CD4-positive, alpha-beta T cell (primary cell): ENCODE data around the gene TMBIM6. TPM values are rescaled to one million over a fixed set of nuclear protein-coding genes. Genes with fewer than 3 reads are reported as not detected.
A peak's percentile ranks its signal among the peaks of the same experiment; 100 is the strongest.

Source experiments
- ATAC-seq: fragments of 200-7000 bp; cut with Tn5 transposase; one replicate; pipeline ENCODE4 v1.10.0; 2022; ENCODE audit warnings: mild to moderate bottlenecking; ENCODE audit not compliant: poor library complexity
- CTCF ChIA-PET: fragments of 350-600 bp; sonication (Branson Sonifier 250); formaldehyde crosslinking; loops from one replicate; lab custom pipeline; 2021; ENCODE audit warnings: antibody characterized with exemption, inconsistent platforms; lab: Charles Lee
- POLR2A ChIA-PET: fragments of 350-600 bp; sonication (Branson Sonifier 250); formaldehyde crosslinking; loops from one replicate; lab custom pipeline; 2021; ENCODE audit warnings: antibody characterized with exemption, inconsistent platforms; lab: Charles Lee
- DNase-seq, 14 experiments: peaks; one replicate each; pipeline ENCODE4 v3.0.0-alpha.2; 2013 to 2020; ENCODE audit warnings: mixed read lengths in 2 of 14
- H3K27ac ChIP-seq, 2 donors: one replicate each; pipeline versions ENCODE4 v1.5.1 to v1.7.0; 2013; ENCODE audit warnings: low read length in 2 of 2, low read depth in 1 of 2, mild to moderate bottlenecking in 1 of 2
- H3K27me3 ChIP-seq, 2 experiments: 1 replicate in 1 of 2; 2 replicates in 1 of 2; pipeline versions ENCODE4 v1.6.1 to v1.7.0; 2013; ENCODE audit warnings: low read length in 2 of 2, control low read depth in 1 of 2, mild to moderate bottlenecking in 1 of 2, moderate library complexity in 1 of 2; ENCODE audit not compliant: insufficient read depth in 2 of 2, control insufficient read depth in 1 of 2
- H3K36me3 ChIP-seq: one replicate; pipeline ENCODE4 v1.6.1; 2013; ENCODE audit warnings: low read length, control low read depth; ENCODE audit not compliant: insufficient read depth
- H3K4me1 ChIP-seq: one replicate; pipeline ENCODE4 v1.6.1; 2013; ENCODE audit warnings: low read length, control low read depth; ENCODE audit not compliant: insufficient read depth
- H3K4me3 ChIP-seq: one replicate; pipeline ENCODE4 v1.5.1; 2013; ENCODE audit warnings: mild to moderate bottlenecking, low read length, moderate library complexity
- H3K9me3 ChIP-seq, 2 experiments: 1 replicate in 1 of 2; 2 replicates in 1 of 2; pipeline versions ENCODE4 v1.6.1 to v1.7.0; 2013; ENCODE audit warnings: low read length in 2 of 2, mild to moderate bottlenecking in 2 of 2, control low read depth in 1 of 2, moderate library complexity in 1 of 2; ENCODE audit not compliant: control insufficient read depth in 1 of 2, insufficient read depth in 1 of 2
- H3K27ac Mint-ChIP-seq: one replicate; pipeline ENCODE4 v1.8.0; 2020; ENCODE audit warnings: mixed read lengths
- H3K27me3 Mint-ChIP-seq: one replicate; pipeline ENCODE4 v1.8.0; 2021; ENCODE audit warnings: mixed read lengths
- H3K36me3 Mint-ChIP-seq: one replicate; pipeline ENCODE4 v1.8.0; 2021; ENCODE audit warnings: low read depth, mixed read lengths
- H3K4me1 Mint-ChIP-seq: one replicate; pipeline ENCODE4 v1.8.0; 2021; ENCODE audit warnings: low read depth, mixed read lengths
- H3K4me3 Mint-ChIP-seq: one replicate; pipeline ENCODE4 v1.8.0; 2020; ENCODE audit warnings: mild to moderate bottlenecking, mixed read lengths
- H3K9me3 Mint-ChIP-seq: one replicate; pipeline ENCODE4 v1.8.0; 2020; ENCODE audit warnings: mixed read lengths
- CTCF ChIP-seq: fragments of 200-600 bp; IDR thresholded peaks from one replicate; pipeline ENCODE4 v1.8.0; 2022; ENCODE audit warnings: antibody characterized with exemption, mild to moderate bottlenecking
- intact Hi-C, 2 experiments: fragments of 100-400 bp; cut with DNase I in 1 of 2; cut with micrococcal nuclease in 1 of 2; formaldehyde crosslinking; loops; one replicate each; pipeline versions ENCODE4 v1.15.1 to v1.9.0; 2023 to 2025; cut with DNase I, micrococcal nuclease
- total RNA-seq, 174 experiments: library from RNA in 2 of 174; stranded (reverse) in 2 of 174; gene quantifications; one replicate each; pipeline ENCODE4 v1.2.3 and lab custom pipeline; 2021 to 2026

TMBIM6 gene
- total RNA-seq, 2 experiments from 2014 or later, result 274 to 279 TPM

- peak; percentile 65 for ATAC-seq
- peak; percentile 68 to 96 (median 83) for DNase-seq
- peaks cover 56% of the 10 kb centered on the region for H3K4me1 Mint-ChIP-seq
- H3K4me1 ChIP-seq, result peaks cover 47% of the 10 kb centered on the region
- intact Hi-C loops, result loop anchor here (1.0 to 5.0 kb wide), 11 partner anchors 21 to 425 kb away; partner anchors contain the start of genes NCKAP5L (in 2 of the 2), BCDIN3D (in 1 of the 2), CERS5 (in 1 of the 2) and MCRS1 (in 1 of the 2)
- H3K4me3 ChIP-seq, result peak overlapping the region; percentile 83
- H3K36me3 ChIP-seq, result peaks cover 14% of the 10 kb centered on the region
- peak overlapping the region; percentile 96 for H3K27ac Mint-ChIP-seq
- peak overlapping the region; percentile 92 for H3K4me3 Mint-ChIP-seq
- ChIA-PET CTCF (interaction anchor here (0.6 to 2.7 kb wide), 36 partner anchors 8 to 419 kb away, joined by 3 to 53 read pairs (median 6); partner anchors contain the start of genes BCDIN3D, COX14, FMNL3 and NCKAP5L), POLR2A (interaction anchor here (0.7 to 2.2 kb wide), 50 partner anchors 8 to 1476 kb away, joined by 3 to 77 read pairs (median 6); partner anchors contain the start of genes BCDIN3D, COX14, DDX23 and FMNL3)
- no peaks in the 10 kb centered on the region for H3K9me3 Mint-ChIP-seq
- H3K27me3 ChIP-seq, result no peaks in the 10 kb centered on the region
- H3K36me3 Mint-ChIP-seq, result peaks cover 43% of the 10 kb centered on the region
- peak overlapping the region; percentile 99 for H3K27ac ChIP-seq
- no peak for TF ChIP-seq CTCF
- no peaks in the 10 kb centered on the region for H3K9me3 ChIP-seq
- no peaks in the 10 kb centered on the region for H3K27me3 Mint-ChIP-seq
Observed at GRCh38 chr12:49741882-49742620, 694 bp downstream of the TMBIM6 start.

GRCh38 chr12:49744363-49744885 is 3.1 kb downstream of the TMBIM6 start:
- peaks cover 65% of the 10 kb centered on the region for H3K4me1 ChIP-seq
- Mint-ChIP-seq H3K36me3 (peaks cover 61% of the 10 kb centered on the region), H3K27ac (peak overlapping the region; percentile 96), H3K4me3 (peak overlapping the region; percentile 74), H3K4me1 (peaks cover 77% of the 10 kb centered on the region), H3K27me3 (no peaks in the 10 kb centered on the region), H3K9me3 (no peaks in the 10 kb centered on the region)
- H3K9me3 ChIP-seq, result no peaks in the 10 kb centered on the region
- DNase-seq, result no peak
- peaks cover 14% of the 10 kb centered on the region for H3K36me3 ChIP-seq
- ChIA-PET CTCF (interaction anchor here (2.0 to 2.3 kb wide), 2 partner anchors 34 to 94 kb away, joined by 7 to 8 read pairs; no protein-coding TSS in a partner anchor), POLR2A (interaction anchor here (0.7 to 1.5 kb wide), 2 partner anchors 10 to 18 kb away, joined by 3 to 5 read pairs; no protein-coding TSS in a partner anchor)
- H3K27ac ChIP-seq, result no peak overlapping the region
- ATAC-seq, result no peak
- no peak for TF ChIP-seq CTCF
- intact Hi-C loops, result loop anchor here (5.0 kb wide), 3 partner anchors 83 to 423 kb away; partner anchors contain the start of genes CERS5 (in 1 of the 2), MCRS1 (in 1 of the 2) and NCKAP5L (in 1 of the 2)
- no peak overlapping the region for H3K4me3 ChIP-seq
- no peaks in the 10 kb centered on the region for H3K27me3 ChIP-seq

- ChIA-PET CTCF (interaction anchor here (1.2 to 2.7 kb wide), 4 partner anchors 10 to 111 kb away, joined by 3 to 14 read pairs (median 6); no protein-coding TSS in a partner anchor), POLR2A (no interaction called here)
- TF ChIP-seq CTCF, result no peak
- H3K27me3 ChIP-seq, result no peaks in the 10 kb centered on the region
- H3K4me1 Mint-ChIP-seq, result peaks cover 91% of the 10 kb centered on the region
- H3K27me3 Mint-ChIP-seq, result no peaks in the 10 kb centered on the region
- DNase-seq, result no peak
- H3K4me3 Mint-ChIP-seq, result peak overlapping the region; percentile 74
- H3K4me3 ChIP-seq, result no peak overlapping the region
- peak overlapping the region; percentile 35 for H3K27ac Mint-ChIP-seq
- H3K4me1 ChIP-seq, result peaks cover 63% of the 10 kb centered on the region
- peaks cover 35% of the 10 kb centered on the region for H3K36me3 ChIP-seq
- no peak for ATAC-seq
- intact Hi-C loops, result no loop called here
- no peaks in the 10 kb centered on the region for H3K9me3 Mint-ChIP-seq
- H3K27ac ChIP-seq, result no peak overlapping the region
- H3K36me3 Mint-ChIP-seq, result peaks cover 79% of the 10 kb centered on the region
- no peaks in the 10 kb centered on the region for H3K9me3 ChIP-seq
Observed at GRCh38 chr12:49748306-49748705, 6.9 kb downstream of the TMBIM6 start.
